HepG2 (cell line): ENCODE results near the gene ZFPM1. TPM values are rescaled to one million over a fixed set of nuclear protein-coding genes. Genes with fewer than 3 reads are reported as not detected.

Source experiments
- ARID4A ChIP-seq: sonication (generic); formaldehyde crosslinking; IDR thresholded peaks from 2 replicates; pipeline ENCODE4 v1.5.0; 2020; ENCODE audit warnings: mild to moderate bottlenecking, missing genetic modification reagents, borderline replicate concordance
- ATF7-NPFF ChIP-seq: sonication (generic); formaldehyde crosslinking; IDR thresholded peaks from 2 replicates; pipeline ENCODE4 v1.8.1; 2023; ENCODE audit warnings: mild to moderate bottlenecking, low read depth, missing genetic modification reagents, moderate library complexity
- DDIT3 ChIP-seq: sonication (generic); formaldehyde crosslinking; IDR thresholded peaks from 2 replicates; pipeline ENCODE4 v1.4.0; 2020; ENCODE audit warnings: mild to moderate bottlenecking, missing genetic modification reagents
- ESRRA ChIP-seq: sonication (generic); formaldehyde crosslinking; IDR thresholded peaks from 2 replicates; pipeline ENCODE4 v1.5.1; 2020; ENCODE audit warnings: mild to moderate bottlenecking, low read depth, missing genetic modification reagents
- EZH2 ChIP-seq: conservative IDR thresholded peaks from 2 replicates; pipeline ENCODE4 v1.6.1; 2012; ENCODE audit warnings: mild to moderate bottlenecking, low read depth, low read length, moderate library complexity
- HMGXB4 ChIP-seq, 2 experiments: sonication (generic) in 1 of 2; formaldehyde crosslinking in 1 of 2; IDR thresholded peaks; 2 replicates each; pipeline versions ENCODE4 v1.4.0 to v1.6.1; 2018 to 2020; ENCODE audit warnings: missing genetic modification reagents in 2 of 2, borderline replicate concordance in 1 of 2, low read depth in 1 of 2, mild to moderate bottlenecking in 1 of 2, missing biosample characterization in 1 of 2
- HNF4A ChIP-seq: sonication (generic); formaldehyde crosslinking; IDR thresholded peaks from 2 replicates; pipeline ENCODE4 v1.4.0; 2020; ENCODE audit warnings: missing genetic modification reagents
- IKZF5 ChIP-seq: IDR thresholded peaks from 2 replicates; pipeline ENCODE4 v1.6.1; 2018; ENCODE audit warnings: missing genetic modification reagents, mild to moderate bottlenecking, missing compliant biosample characterization
- KAT8 ChIP-seq: IDR thresholded peaks from 2 replicates; pipeline ENCODE4 v1.6.1; 2016; ENCODE audit warnings: missing genetic modification reagents, missing compliant biosample characterization
- MAFF ChIP-seq: IDR thresholded peaks from 2 replicates; pipeline ENCODE4 v1.6.1; 2011; ENCODE audit warnings: low read depth, low read length, improper control_type of control experiment
- TAF15 ChIP-seq: fragments of 200-400 bp; formaldehyde crosslinking; IDR thresholded peaks from one replicate; pipeline ENCODE4 v1.6.1; 2018; ENCODE audit warnings: mild to moderate bottlenecking, low read depth, low read length; ENCODE audit not compliant: poor library complexity, severe bottlenecking
- TOPORS ChIP-seq: sonication (generic); formaldehyde crosslinking; IDR thresholded peaks from 2 replicates; pipeline ENCODE4 v1.8.0; 2023; ENCODE audit warnings: mild to moderate bottlenecking, missing genetic modification reagents
- ZBTB26 ChIP-seq: IDR thresholded peaks from 2 replicates; pipeline ENCODE4 v1.6.1; 2016; ENCODE audit warnings: missing compliant biosample characterization, missing genetic modification reagents, borderline replicate concordance
- ZFP36L2 ChIP-seq: sonication (generic); formaldehyde crosslinking; IDR thresholded peaks from 2 replicates; pipeline ENCODE4 v1.4.0; 2020; ENCODE audit warnings: missing genetic modification reagents
- ZNF296 ChIP-seq: sonication (generic); formaldehyde crosslinking; conservative IDR thresholded peaks from 2 replicates; pipeline ENCODE4 v1.5.0; 2020; ENCODE audit warnings: mild to moderate bottlenecking, missing genetic modification reagents
- ZNF326 ChIP-seq: sonication (generic); formaldehyde crosslinking; IDR thresholded peaks from 2 replicates; pipeline ENCODE4 v1.4.0; 2020; ENCODE audit warnings: missing genetic modification reagents, borderline replicate concordance
- ZNF687 ChIP-seq: sonication (generic); formaldehyde crosslinking; IDR thresholded peaks from 2 replicates; pipeline ENCODE4 v1.5.1; 2020; ENCODE audit warnings: mild to moderate bottlenecking, missing genetic modification reagents, moderate library complexity
- polyA plus RNA-seq, 8 experiments: library from polyadenylated mRNA; depleted of rRNA in 3 of 8; stranded (reverse) in 7 of 8; unstranded in 1 of 8; fragments of >200 nt; fragmentation: Illumina TruSeq in 4 of 8; extraction: Trizol in 4 of 8; gene quantifications; 2 replicates each; pipeline versions ENCODE4 v1.2.1 to v1.2.3, GENCODE V29; 2011 to 2016; ENCODE audit warnings: low read depth in 4 of 8, missing spikeins in 1 of 8, mixed read lengths in 1 of 8; ENCODE audit not compliant: insufficient read depth in 1 of 8
- total RNA-seq, 5 experiments: library from RNA; depleted of rRNA; stranded (reverse); fragments of >200 nt; fragmentation: Illumina TruSeq; extraction: Trizol; gene quantifications; 2 replicates each; pipeline ENCODE4 v1.2.3, GENCODE V29; 2016; ENCODE audit warnings: low read depth in 1 of 5

Gene ZFPM1
- total and polyA plus RNA-seq, 2 of the 13 experiments (the other 11 are each of a cell fraction or from before 2014, with no cell fraction given) = 1.3 to 3.8 TPM

- TF ChIP-seq ZNF687 (CRISPR knock-in tag) = peak; percentile 58; the same call in 1 of the 2 replicates
- TF ChIP-seq TOPORS (CRISPR knock-in tag) = no peak
- TF ChIP-seq DDIT3 (CRISPR knock-in tag) = no peak
- no peak for TF ChIP-seq TAF15
- no peak for TF ChIP-seq ZBTB26 (CRISPR knock-in tag)
- peak; percentile 64; the same call in 1 of the 2 replicates for TF ChIP-seq ESRRA (CRISPR knock-in tag)
- no peak for TF ChIP-seq HMGXB4 (CRISPR knock-in tag; IDR thresholded peaks at IDR 0.05; ENCODE audit: borderline replicate concordance in 1 of 2, low read depth in 1 of 2)
- TF ChIP-seq ZFP36L2 (CRISPR knock-in tag) = no peak
- no peak for TF ChIP-seq EZH2
- TF ChIP-seq ARID4A (CRISPR knock-in tag) = no peak
- no peak for TF ChIP-seq ZNF326 (CRISPR knock-in tag)
- TF ChIP-seq KAT8 (CRISPR knock-in tag) = no peak
- TF ChIP-seq MAFF = no peak
- no peak for TF ChIP-seq ZNF296 (CRISPR knock-in tag)
- no peak for TF ChIP-seq ATF7-NPFF (CRISPR knock-in tag)
- peak; percentile 36 for TF ChIP-seq HNF4A (CRISPR knock-in tag)
- TF ChIP-seq IKZF5 = no peak
Measured at GRCh38 chr16:88529596-88529995, 76.5 kb downstream of the ZFPM1 start (continued).
